ENCODE results near the gene TMEM123.

Gene TMEM123

DNA sequence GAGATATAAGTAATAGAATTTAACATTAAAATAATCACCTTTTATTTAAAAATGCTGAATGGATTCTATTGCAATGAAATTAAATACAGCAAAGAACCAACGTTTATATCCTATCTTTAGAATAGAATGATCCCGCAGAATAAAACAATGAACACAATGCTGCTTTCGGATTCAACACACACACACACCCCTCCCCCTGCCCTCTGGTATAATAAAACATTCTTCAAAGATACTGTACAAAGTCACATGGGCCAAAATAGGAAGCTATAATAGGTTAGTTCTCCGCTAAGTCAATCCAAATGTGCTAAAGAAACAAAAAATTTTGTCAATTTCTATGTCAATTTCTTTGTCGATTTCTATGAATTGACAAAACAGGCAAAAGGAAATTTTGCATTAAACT, 47.1 kb downstream of the TMEM123 start:
- no peak for DNase-seq (ENCODE audit: low read depth)
- TF ChIP-seq, protein P1, sequence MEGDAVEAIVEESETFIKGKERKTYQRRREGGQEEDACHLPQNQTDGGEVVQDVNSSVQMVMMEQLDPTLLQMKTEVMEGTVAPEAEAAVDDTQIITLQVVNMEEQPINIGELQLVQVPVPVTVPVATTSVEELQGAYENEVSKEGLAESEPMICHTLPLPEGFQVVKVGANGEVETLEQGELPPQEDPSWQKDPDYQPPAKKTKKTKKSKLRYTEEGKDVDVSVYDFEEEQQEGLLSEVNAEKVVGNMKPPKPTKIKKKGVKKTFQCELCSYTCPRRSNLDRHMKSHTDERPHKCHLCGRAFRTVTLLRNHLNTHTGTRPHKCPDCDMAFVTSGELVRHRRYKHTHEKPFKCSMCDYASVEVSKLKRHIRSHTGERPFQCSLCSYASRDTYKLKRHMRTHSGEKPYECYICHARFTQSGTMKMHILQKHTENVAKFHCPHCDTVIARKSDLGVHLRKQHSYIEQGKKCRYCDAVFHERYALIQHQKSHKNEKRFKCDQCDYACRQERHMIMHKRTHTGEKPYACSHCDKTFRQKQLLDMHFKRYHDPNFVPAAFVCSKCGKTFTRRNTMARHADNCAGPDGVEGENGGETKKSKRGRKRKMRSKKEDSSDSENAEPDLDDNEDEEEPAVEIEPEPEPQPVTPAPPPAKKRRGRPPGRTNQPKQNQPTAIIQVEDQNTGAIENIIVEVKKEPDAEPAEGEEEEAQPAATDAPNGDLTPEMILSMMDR (IDR thresholded peaks at IDR 0.05; ENCODE audit: control insufficient read depth, insufficient read depth, low read depth, low read length, missing control alignments) = no peak
- H3K4me3 ChIP-seq (ENCODE audit: control insufficient read depth, low read depth, low read length) = no peak overlapping the region

DNA sequence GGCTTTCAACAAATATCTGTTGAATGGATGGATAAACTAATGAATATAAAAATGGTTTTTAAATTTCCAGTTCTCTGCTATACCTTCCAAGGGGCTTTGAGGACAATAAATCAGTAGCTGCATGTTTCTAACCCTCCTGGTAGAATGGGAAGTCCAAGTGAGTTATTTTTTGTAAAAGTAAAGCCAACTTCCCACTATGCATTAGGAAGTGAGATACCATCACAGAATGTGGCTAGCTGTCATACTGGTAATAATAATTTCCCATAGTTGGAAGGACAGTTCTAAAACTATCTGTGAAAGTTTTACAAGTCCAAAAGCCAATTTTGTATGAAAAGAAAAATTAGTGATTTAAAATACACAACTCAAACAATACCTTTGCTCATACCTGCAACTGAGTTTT, 50.0 kb downstream of the TMEM123 start:
- no peak overlapping the region for H3K4me3 ChIP-seq (ENCODE audit: control insufficient read depth, low read depth, low read length)
- TF ChIP-seq, protein P1 (IDR thresholded peaks at IDR 0.05; ENCODE audit: control insufficient read depth, insufficient read depth, low read depth, low read length, missing control alignments) = no peak
- DNase-seq (ENCODE audit: low read depth) = no peak

DNA sequence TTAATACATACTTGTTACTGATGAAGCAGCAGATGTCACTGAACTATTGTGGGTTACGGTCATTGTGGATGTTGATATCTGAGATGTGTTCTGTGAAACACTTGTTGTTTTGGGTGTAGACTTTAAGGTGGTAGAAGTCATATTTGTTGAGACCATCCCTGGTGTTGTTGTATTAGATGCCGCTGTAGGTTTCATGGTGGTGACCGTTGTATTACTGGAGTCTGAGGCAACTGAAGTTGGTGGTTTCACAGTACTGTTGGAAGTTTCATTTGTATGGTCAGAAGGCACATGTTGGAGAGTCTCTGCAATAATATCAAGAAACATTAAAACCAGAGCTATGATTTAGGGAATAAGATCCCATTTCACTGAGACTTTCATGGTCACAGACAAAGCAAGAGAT, 50.7 kb downstream of the TMEM123 start:
- no peak for DNase-seq (ENCODE audit: low read depth)
- TF ChIP-seq, protein P1 (IDR thresholded peaks at IDR 0.05; ENCODE audit: control insufficient read depth, insufficient read depth, low read depth, low read length, missing control alignments) = no peak
- H3K4me3 ChIP-seq (ENCODE audit: control insufficient read depth, low read depth, low read length) = no peak overlapping the region

DNA sequence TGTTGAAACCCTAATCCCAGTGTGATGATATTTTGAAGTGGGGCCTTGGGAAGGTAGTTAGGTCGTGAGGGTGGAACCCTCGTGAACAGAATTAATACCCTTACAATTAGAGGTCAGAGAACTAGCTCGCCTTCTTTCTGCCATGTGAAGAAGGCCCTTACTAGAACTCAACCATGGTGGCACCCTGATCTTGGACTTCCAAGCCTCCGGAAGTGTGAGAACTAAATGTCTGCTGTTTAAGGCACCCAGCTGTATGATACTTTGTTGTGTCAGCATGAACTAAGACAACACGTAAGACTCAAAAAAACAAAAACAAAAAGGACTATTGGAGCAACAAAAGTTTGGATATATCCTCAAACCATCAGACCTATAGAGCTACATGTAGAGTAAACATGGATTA, 52.0 kb downstream of the TMEM123 start:
- TF ChIP-seq, protein P1 (IDR thresholded peaks at IDR 0.05; ENCODE audit: control insufficient read depth, insufficient read depth, low read depth, low read length, missing control alignments) = no peak
- no peak for DNase-seq (ENCODE audit: low read depth)
- H3K4me3 ChIP-seq (ENCODE audit: control insufficient read depth, low read depth, low read length) = no peak overlapping the region

DNA sequence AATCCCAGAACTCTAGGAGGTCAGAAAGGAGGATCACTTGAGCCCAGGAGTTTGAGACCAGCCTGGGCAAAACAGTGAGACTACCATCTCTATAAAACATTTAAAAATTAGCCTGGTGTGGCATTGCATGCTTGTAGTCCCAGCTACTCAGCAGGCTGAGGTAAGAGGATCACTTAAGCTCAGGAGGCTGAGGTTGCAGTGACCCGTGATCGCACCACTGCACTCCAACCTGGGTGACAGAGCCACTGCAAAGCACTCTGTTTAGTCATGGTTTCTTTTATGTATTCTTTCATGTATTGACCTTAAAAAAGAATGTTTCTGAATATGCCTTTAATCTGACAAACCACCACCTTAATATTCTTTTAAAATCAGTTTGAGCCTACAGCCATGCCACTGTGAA, 53.4 kb downstream of the TMEM123 start:
- TF ChIP-seq, protein P1 (IDR thresholded peaks at IDR 0.05; ENCODE audit: control insufficient read depth, insufficient read depth, low read depth, low read length, missing control alignments) = no peak
- no peak for DNase-seq (ENCODE audit: low read depth)
- H3K4me3 ChIP-seq (ENCODE audit: control insufficient read depth, low read depth, low read length) = no peak overlapping the region

DNA sequence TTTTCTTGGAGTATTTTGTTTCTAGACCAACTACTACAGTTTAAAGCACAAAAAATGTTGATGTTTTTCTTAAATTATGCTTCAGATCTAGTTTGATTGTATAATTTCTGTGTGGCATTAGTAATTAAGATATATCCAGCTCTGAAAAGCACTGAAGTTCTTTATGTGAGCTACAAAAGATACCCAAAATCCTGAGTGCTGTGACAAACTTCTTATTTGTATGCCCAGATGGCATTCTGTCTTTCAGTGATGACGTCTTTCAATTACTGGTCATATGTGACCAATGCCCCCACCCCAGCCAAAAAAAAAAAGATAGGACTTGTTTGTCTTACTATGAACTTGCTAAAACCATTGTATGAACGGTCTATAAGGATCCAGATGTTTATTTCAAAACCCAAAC, 54.3 kb downstream of the TMEM123 start:
- no peak overlapping the region for H3K4me3 ChIP-seq (ENCODE audit: control insufficient read depth, low read depth, low read length)
- DNase-seq (ENCODE audit: low read depth) = no peak
- TF ChIP-seq, protein P1 (IDR thresholded peaks at IDR 0.05; ENCODE audit: control insufficient read depth, insufficient read depth, low read depth, low read length, missing control alignments) = no peak

Data from AG09309 (cell line).